AG04450 (cell line): ENCODE measurements around the gene KSR2. TPM values are rescaled to one million over a fixed set of nuclear protein-coding genes. Genes with fewer than 3 reads are reported as not detected.
A peak's percentile ranks its signal among the peaks of the same experiment; 100 is the strongest.

Source experiments
- CTCF ChIA-PET: fragments of 300-600, 350-600 bp; formaldehyde crosslinking; extraction: SDS; loops from one replicate; lab custom pipeline; 2022; ENCODE audit warnings: antibody characterized with exemption, inconsistent platforms; lab: Charles Lee
- POLR2A ChIA-PET: fragments of 350-600 bp; formaldehyde crosslinking; extraction: SDS; loops from one replicate; lab custom pipeline; 2021; ENCODE audit warnings: antibody characterized with exemption, inconsistent platforms; lab: Yijun Ruan, JAX
- DNase-seq: peaks from one replicate; pipeline ENCODE4 v3.0.0-alpha.2; 2011; ENCODE audit warnings: low read depth, low spot score
- H3K27ac ChIP-seq: one replicate; pipeline ENCODE4 v1.5.1; 2012; ENCODE audit warnings: low read depth, low read length, control low read depth
- H3K27me3 ChIP-seq: one replicate; pipeline ENCODE4 v1.6.0; 2012; ENCODE audit warnings: low read length; ENCODE audit not compliant: control insufficient read depth, insufficient read depth
- H3K4me3 ChIP-seq: 2 replicates; pipeline ENCODE4 v1.5.1; 2011; ENCODE audit warnings: mild to moderate bottlenecking, low read depth, low read length, control low read depth
- H3K9me3 ChIP-seq: 2 replicates; pipeline ENCODE4 v1.5.1; 2012; ENCODE audit warnings: low read length; ENCODE audit not compliant: control insufficient read depth, insufficient read depth
- polyA plus RNA-seq: library from polyadenylated mRNA; depleted of rRNA; stranded (reverse); fragments of >200 nt; gene quantifications from 2 replicates; pipeline ENCODE4 v1.2.3, GENCODE V29; 2011
- TF ChIP-seq, protein P1 (sequence below): IDR thresholded peaks from 2 replicates; pipeline ENCODE4 v1.5.1; 2011; ENCODE audit warnings: low read depth, low read length, control low read depth, inconsistent platforms

Gene KSR2
- polyA plus RNA-seq, 1 experiment, result not detected

DNA sequence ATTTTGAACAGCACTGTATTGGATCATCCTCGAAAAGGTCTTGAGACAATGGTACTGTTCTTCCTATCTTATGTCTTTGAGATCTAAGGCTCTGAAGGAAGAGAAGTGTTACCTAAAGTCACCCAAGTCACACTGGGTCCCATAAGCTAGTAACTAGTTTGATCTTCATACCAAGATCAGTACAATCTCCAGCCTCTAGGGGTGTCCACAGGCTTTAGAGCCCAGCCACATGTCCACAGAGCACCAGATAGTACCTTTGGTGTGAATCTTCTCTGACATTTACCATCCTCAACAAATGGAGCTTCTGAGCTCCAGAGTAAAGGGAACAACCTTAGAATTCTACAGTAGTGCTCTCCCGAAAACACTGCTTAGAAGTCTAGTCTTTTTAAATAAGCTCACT lies 78.7 kb downstream of the KSR2 start:
- no peaks in the 10 kb centered on the region for H3K27me3 ChIP-seq
- TF ChIP-seq, protein P1, sequence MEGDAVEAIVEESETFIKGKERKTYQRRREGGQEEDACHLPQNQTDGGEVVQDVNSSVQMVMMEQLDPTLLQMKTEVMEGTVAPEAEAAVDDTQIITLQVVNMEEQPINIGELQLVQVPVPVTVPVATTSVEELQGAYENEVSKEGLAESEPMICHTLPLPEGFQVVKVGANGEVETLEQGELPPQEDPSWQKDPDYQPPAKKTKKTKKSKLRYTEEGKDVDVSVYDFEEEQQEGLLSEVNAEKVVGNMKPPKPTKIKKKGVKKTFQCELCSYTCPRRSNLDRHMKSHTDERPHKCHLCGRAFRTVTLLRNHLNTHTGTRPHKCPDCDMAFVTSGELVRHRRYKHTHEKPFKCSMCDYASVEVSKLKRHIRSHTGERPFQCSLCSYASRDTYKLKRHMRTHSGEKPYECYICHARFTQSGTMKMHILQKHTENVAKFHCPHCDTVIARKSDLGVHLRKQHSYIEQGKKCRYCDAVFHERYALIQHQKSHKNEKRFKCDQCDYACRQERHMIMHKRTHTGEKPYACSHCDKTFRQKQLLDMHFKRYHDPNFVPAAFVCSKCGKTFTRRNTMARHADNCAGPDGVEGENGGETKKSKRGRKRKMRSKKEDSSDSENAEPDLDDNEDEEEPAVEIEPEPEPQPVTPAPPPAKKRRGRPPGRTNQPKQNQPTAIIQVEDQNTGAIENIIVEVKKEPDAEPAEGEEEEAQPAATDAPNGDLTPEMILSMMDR, result 0 out of 2 replicates have a peak, but pooled peaks have one; percentile 9
- CTCF ChIA-PET, result interaction anchor here (0.5 to 0.6 kb wide), 2 partner anchors 12 to 193 kb away, joined by 3 to 4 read pairs; no protein-coding TSS in a partner anchor
- POLR2A ChIA-PET, result no interaction called here
- no peaks in the 10 kb centered on the region for H3K9me3 ChIP-seq
- DNase-seq, result no peak
- H3K4me3 ChIP-seq, result no peak overlapping the region
- H3K27ac ChIP-seq, result no peak overlapping the region

- DNase-seq, result no peak
- H3K27ac ChIP-seq, result no peak overlapping the region
- TF ChIP-seq, protein P1, result no peak
- H3K4me3 ChIP-seq, result no peak overlapping the region
- CTCF ChIA-PET, result no interaction called here
- no peaks in the 10 kb centered on the region for H3K9me3 ChIP-seq
- H3K27me3 ChIP-seq, result no peaks in the 10 kb centered on the region
- POLR2A ChIA-PET, result no interaction called here
Measured at GRCh38 chr12:117889098-117889497, 79.7 kb downstream of the KSR2 start.

DNA sequence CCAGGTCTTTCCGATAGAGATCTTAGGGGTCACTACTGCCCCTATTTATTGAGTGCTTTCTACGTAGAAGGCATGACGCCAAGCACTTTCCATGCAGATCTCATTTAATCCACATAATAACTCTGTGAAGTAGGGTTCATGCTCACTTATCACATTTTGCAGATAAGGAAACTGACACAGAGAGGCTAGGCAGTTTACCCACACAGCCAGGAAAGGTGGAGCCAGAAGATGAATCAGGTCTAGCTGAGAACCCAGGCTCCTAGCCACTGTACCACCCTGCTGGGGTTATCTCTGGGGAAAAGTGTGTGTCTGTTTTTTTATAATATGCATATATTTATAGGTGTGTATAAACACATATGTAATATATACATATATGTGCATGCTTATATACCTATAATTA lies 83.6 kb downstream of the KSR2 start:
- TF ChIP-seq, protein P1, result no peak
- POLR2A ChIA-PET, result no interaction called here
- no peaks in the 10 kb centered on the region for H3K27me3 ChIP-seq
- CTCF ChIA-PET, result no interaction called here
- no peaks in the 10 kb centered on the region for H3K9me3 ChIP-seq
- DNase-seq, result no peak
- no peak overlapping the region for H3K27ac ChIP-seq
- no peak overlapping the region for H3K4me3 ChIP-seq

DNA sequence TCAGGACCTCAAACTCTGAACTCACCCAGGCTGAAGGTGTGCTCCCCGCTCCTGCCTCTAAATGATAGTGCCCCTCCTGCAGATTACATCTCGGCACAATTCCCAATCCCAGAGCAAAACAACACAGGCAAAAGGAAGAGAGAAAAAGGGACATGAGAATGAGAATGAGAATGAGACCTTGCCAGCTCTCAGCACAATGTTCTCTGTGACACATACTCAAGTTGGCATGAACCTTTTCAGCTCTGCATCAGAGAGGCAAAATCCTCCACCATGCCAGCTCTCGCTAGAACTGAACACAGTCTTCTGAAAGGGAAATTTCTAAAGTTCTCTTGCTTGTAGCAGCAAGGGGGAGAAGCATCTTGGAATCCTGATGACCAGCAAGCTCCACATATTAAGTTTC lies 84.6 kb downstream of the KSR2 start:
- ChIA-PET POLR2A (no interaction called here), CTCF (interaction anchor here (1.4 kb wide), 1 partner anchor 9 kb away, joined by 6 read pairs; no protein-coding TSS in a partner anchor)
- H3K27ac ChIP-seq, result no peak overlapping the region
- TF ChIP-seq, protein P1, result no peak
- no peak overlapping the region for H3K4me3 ChIP-seq
- H3K27me3 ChIP-seq, result no peaks in the 10 kb centered on the region
- no peaks in the 10 kb centered on the region for H3K9me3 ChIP-seq
- DNase-seq, result no peak

DNA sequence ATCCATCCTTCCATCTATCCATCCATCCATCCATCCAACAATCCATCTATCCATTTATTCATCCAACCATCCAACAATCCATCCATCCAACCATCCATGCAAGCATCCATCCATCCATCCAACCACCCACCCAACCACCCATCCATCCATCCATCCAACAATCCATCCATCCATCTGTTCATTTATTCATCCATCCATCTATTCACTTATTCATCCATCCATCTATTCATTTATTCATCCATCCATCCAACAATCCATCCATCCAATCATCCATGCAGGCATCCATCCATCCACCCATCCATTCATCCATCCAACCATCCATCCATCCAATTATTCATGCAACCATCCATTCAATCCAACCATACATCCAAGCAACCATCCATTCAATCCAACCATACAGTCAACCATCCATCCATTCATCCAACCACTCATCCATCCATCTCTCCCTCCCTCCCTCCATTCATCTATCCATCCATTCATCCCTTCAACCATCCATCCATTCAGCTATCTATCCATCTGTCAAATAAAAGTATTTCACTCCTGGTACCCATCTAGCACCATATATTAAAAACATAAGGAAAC lies 86.1 kb downstream of the KSR2 start:
- Histone ChIP-seq H3K4me3 (no peak overlapping the region), H3K27me3 (peaks cover 1% of the 10 kb centered on the region), H3K9me3 (no peaks in the 10 kb centered on the region), H3K27ac (no peak overlapping the region)
- no peak for DNase-seq
- ChIA-PET POLR2A (no interaction called here), CTCF (no interaction called here)
- TF ChIP-seq, protein P1, result no peak
